ENCODE results near the gene SFSWAP. TPM values are rescaled to one million over a fixed set of nuclear protein-coding genes. Genes with fewer than 3 reads are reported as not detected.
"Not testable (repeated sequence)": the region's sequence is repeated elsewhere in the genome, so short reads cannot be mapped to it uniquely, and the experiment has no call there.

The SFSWAP gene
- total and polyA plus RNA-seq, 5 donors from 2014 or later, result 14.6 to 105 (median 18.3) TPM

GRCh38 chr12:131735153-131735456 is 24.2 kb downstream of the SFSWAP start:
- DNase-seq (no peak), ATAC-seq (ENCODE audit: low read depth in 2 of 2) (no peak)
- H3K9me3 Mint-ChIP-seq, result no peaks in the 10 kb centered on the region
- H3K36me3 ChIP-seq (ENCODE audit: control insufficient read depth, insufficient read depth, low read length), result peaks cover 71% of the 10 kb centered on the region
- H3K27ac Mint-ChIP-seq, result no peak overlapping the region
- no peaks in the 10 kb centered on the region for H3K9me3 ChIP-seq (ENCODE audit: control insufficient read depth in 2 of 2, low read length in 2 of 2)
- no peak overlapping the region for H3K27ac ChIP-seq (ENCODE audit: insufficient read depth, low read length, poor library complexity, severe bottlenecking)
- H3K4me1 Mint-ChIP-seq, result peaks cover 0 to 2% (median 0%) of the 10 kb centered on the region in 4 donors
- H3K27me3 ChIP-seq (ENCODE audit: control insufficient read depth, insufficient read depth, low read length), result no peaks in the 10 kb centered on the region
- H3K4me3 Mint-ChIP-seq, result peak overlapping the region in 1 of 4 donors; percentile 21
- H3K36me3 Mint-ChIP-seq, result peaks cover 32% of the 10 kb centered on the region
- no peaks in the 10 kb centered on the region for H3K4me1 ChIP-seq (ENCODE audit: control insufficient read depth, insufficient read depth, low read length, poor library complexity, severe bottlenecking)
- H3K27me3 Mint-ChIP-seq, result no peaks in the 10 kb centered on the region
- no peak overlapping the region for H3K4me3 ChIP-seq (ENCODE audit: low read depth, low read length)

GRCh38 chr12:131735476-131736445 is 24.9 kb downstream of the SFSWAP start:
- H3K4me1 Mint-ChIP-seq, result peaks cover 0 to 2% (median 0%) of the 10 kb centered on the region in 4 donors
- no peaks in the 10 kb centered on the region for H3K9me3 ChIP-seq (ENCODE audit: control insufficient read depth in 2 of 2, low read length in 2 of 2)
- H3K36me3 ChIP-seq (ENCODE audit: control insufficient read depth, insufficient read depth, low read length), result peaks cover 70% of the 10 kb centered on the region
- H3K4me1 ChIP-seq (ENCODE audit: control insufficient read depth, insufficient read depth, low read length, poor library complexity, severe bottlenecking), result no peaks in the 10 kb centered on the region
- H3K27me3 Mint-ChIP-seq, result no peaks in the 10 kb centered on the region
- no peak overlapping the region for H3K27ac ChIP-seq (ENCODE audit: insufficient read depth, low read length, poor library complexity, severe bottlenecking)
- DNase-seq (no peak), ATAC-seq (ENCODE audit: low read depth in 2 of 2) (no peak)
- no peak overlapping the region for H3K4me3 Mint-ChIP-seq
- no peak overlapping the region for H3K27ac Mint-ChIP-seq
- no peaks in the 10 kb centered on the region for H3K27me3 ChIP-seq (ENCODE audit: control insufficient read depth, insufficient read depth, low read length)
- H3K9me3 Mint-ChIP-seq, result no peaks in the 10 kb centered on the region
- no peak overlapping the region for H3K4me3 ChIP-seq (ENCODE audit: low read depth, low read length)
- H3K36me3 Mint-ChIP-seq, result peaks cover 36% of the 10 kb centered on the region

DNA sequence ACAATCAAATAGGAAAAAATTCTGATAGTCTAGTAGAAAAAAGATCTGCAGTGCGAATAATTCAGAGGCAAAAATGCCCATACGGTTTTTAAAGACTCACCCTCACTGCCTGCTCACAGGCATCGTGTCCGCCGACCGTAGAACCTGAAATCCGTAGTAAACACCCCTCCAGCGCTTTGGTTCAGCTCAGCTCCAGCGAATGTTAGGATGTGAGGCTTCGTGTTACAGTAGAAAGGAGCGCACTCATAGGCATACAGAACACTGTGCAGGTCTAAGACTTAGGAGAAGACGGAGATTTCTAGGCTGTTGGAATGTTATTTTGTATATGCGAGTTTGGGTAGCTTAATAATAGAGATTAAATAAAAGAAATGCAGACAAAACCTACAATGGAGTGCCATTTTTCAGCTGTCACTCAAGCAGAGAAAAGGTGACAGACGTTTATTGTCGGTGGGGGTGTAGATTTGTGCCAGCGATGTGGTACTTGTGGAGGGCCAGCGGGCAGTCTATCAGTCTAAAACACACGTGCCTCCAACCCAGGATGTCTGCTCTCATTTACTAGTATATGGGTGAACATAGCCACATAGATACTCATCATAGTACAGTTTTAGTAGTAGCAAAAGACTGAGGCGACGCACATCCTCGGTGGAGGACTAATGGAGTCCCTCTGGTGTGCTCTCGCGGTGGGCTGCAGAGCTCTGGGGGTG is 25.7 kb downstream of the SFSWAP start:
- H3K9me3 Mint-ChIP-seq, result no peaks in the 10 kb centered on the region

GRCh38 chr12:131737150-131737827 is 26.4 kb downstream of the SFSWAP start:
- Mint-ChIP-seq H3K9me3 (no peaks in the 10 kb centered on the region), H3K36me3 (peaks cover 34% of the 10 kb centered on the region), H3K27ac (no peak overlapping the region), H3K4me3 (no peak overlapping the region), H3K4me1 (peaks cover 0 to 6% (median 2%) of the 10 kb centered on the region in 4 donors), H3K27me3 (no peaks in the 10 kb centered on the region)
- no peak for ATAC-seq (ENCODE audit: low read depth in 2 of 2)
- Histone ChIP-seq H3K9me3 (ENCODE audit: control insufficient read depth in 2 of 2, low read length in 2 of 2) (no peaks in the 10 kb centered on the region), H3K27me3 (ENCODE audit: control insufficient read depth, insufficient read depth, low read length) (no peaks in the 10 kb centered on the region), H3K27ac (ENCODE audit: insufficient read depth, low read length, poor library complexity, severe bottlenecking) (no peak overlapping the region), H3K4me3 (ENCODE audit: low read depth, low read length) (no peak overlapping the region), H3K4me1 (ENCODE audit: control insufficient read depth, insufficient read depth, low read length, poor library complexity, severe bottlenecking) (no peaks in the 10 kb centered on the region), H3K36me3 (ENCODE audit: control insufficient read depth, insufficient read depth, low read length) (peaks cover 69% of the 10 kb centered on the region)
- DNase-seq, result no peak

More for the DNA sequence above, 25.7 kb downstream of the SFSWAP start:
- Mint-ChIP-seq H3K4me1 (peaks cover 0 to 2% (median 0%) of the 10 kb centered on the region in 4 donors), H3K27me3 (no peaks in the 10 kb centered on the region), H3K36me3 (peaks cover 28% of the 10 kb centered on the region), H3K27ac (no peak overlapping the region), H3K4me3 (no peak overlapping the region)
- ATAC-seq (ENCODE audit: low read depth in 2 of 2), result no peak
- H3K4me3 ChIP-seq (ENCODE audit: low read depth, low read length), result no peak overlapping the region
- H3K36me3 ChIP-seq (ENCODE audit: control insufficient read depth, insufficient read depth, low read length), result peaks cover 66% of the 10 kb centered on the region
- no peaks in the 10 kb centered on the region for H3K4me1 ChIP-seq (ENCODE audit: control insufficient read depth, insufficient read depth, low read length, poor library complexity, severe bottlenecking)
- no peaks in the 10 kb centered on the region for H3K9me3 ChIP-seq (ENCODE audit: control insufficient read depth in 2 of 2, low read length in 2 of 2)
- no peak overlapping the region for H3K27ac ChIP-seq (ENCODE audit: insufficient read depth, low read length, poor library complexity, severe bottlenecking)
- DNase-seq, result no peak
- H3K27me3 ChIP-seq (ENCODE audit: control insufficient read depth, insufficient read depth, low read length), result no peaks in the 10 kb centered on the region

GRCh38 chr12:131738196-131738595 is 27.3 kb downstream of the SFSWAP start:
- no peak overlapping the region for H3K4me3 ChIP-seq (ENCODE audit: low read depth, low read length)
- no peaks in the 10 kb centered on the region for H3K27me3 ChIP-seq (ENCODE audit: control insufficient read depth, insufficient read depth, low read length)
- Mint-ChIP-seq H3K27ac (no peak overlapping the region), H3K9me3 (peaks cover 0 to 5% (median 0%) of the 10 kb centered on the region in 7 donors), H3K36me3 (peaks cover 37% of the 10 kb centered on the region), H3K4me3 (no peak overlapping the region), H3K27me3 (no peaks in the 10 kb centered on the region), H3K4me1 (peaks cover 0 to 6% (median 2%) of the 10 kb centered on the region in 4 donors)
- DNase-seq, result no peak
- peaks cover 69% of the 10 kb centered on the region for H3K36me3 ChIP-seq (ENCODE audit: control insufficient read depth, insufficient read depth, low read length)
- ATAC-seq (ENCODE audit: low read depth in 2 of 2), result no peak
- H3K9me3 ChIP-seq (ENCODE audit: control insufficient read depth in 2 of 2, low read length in 2 of 2), result no peaks in the 10 kb centered on the region
- H3K4me1 ChIP-seq (ENCODE audit: control insufficient read depth, insufficient read depth, low read length, poor library complexity, severe bottlenecking), result no peaks in the 10 kb centered on the region
- H3K27ac ChIP-seq (ENCODE audit: insufficient read depth, low read length, poor library complexity, severe bottlenecking), result no peak overlapping the region

DNA sequence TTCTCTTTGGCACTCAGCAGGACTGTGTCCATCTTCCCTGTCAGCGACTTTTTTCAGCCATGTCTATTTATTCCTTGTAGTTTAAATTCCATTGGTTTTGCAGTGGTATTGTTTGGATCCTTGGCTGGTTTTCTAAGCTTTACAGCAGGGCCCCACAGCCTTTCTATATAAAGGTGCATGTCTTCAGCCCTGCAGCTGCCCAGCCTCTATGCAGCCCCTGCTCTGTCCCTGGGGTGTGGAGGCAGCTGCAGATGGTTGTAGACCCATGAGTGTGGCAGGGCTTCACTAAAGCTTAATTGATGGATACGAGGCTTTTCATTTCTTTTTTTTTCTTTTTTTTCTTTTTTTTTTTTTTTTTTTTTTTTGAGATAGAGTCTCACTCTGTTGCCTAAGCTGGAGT is 29.7 kb downstream of the SFSWAP start:
- Histone ChIP-seq H3K4me1 (ENCODE audit: control insufficient read depth, insufficient read depth, low read length, poor library complexity, severe bottlenecking) (no peaks in the 10 kb centered on the region), H3K27me3 (ENCODE audit: control insufficient read depth, insufficient read depth, low read length) (no peaks in the 10 kb centered on the region), H3K27ac (ENCODE audit: insufficient read depth, low read length, poor library complexity, severe bottlenecking) (no peak overlapping the region), H3K36me3 (ENCODE audit: control insufficient read depth, insufficient read depth, low read length) (peaks cover 66% of the 10 kb centered on the region), H3K4me3 (ENCODE audit: low read depth, low read length) (no peak overlapping the region), H3K9me3 (ENCODE audit: control insufficient read depth in 2 of 2, low read length in 2 of 2) (no peaks in the 10 kb centered on the region)
- ATAC-seq (ENCODE audit: low read depth in 2 of 2) (no peak), DNase-seq (no peak)
- Mint-ChIP-seq H3K4me1 (peaks cover 0 to 8% (median 4%) of the 10 kb centered on the region in 4 donors), H3K4me3 (no peak overlapping the region), H3K9me3 (peaks cover 0 to 5% (median 0%) of the 10 kb centered on the region in 7 donors), H3K27me3 (no peaks in the 10 kb centered on the region), H3K27ac (peak overlapping the region in 1 of 3 donors; percentile 60), H3K36me3 (peaks cover 46% of the 10 kb centered on the region)

DNA sequence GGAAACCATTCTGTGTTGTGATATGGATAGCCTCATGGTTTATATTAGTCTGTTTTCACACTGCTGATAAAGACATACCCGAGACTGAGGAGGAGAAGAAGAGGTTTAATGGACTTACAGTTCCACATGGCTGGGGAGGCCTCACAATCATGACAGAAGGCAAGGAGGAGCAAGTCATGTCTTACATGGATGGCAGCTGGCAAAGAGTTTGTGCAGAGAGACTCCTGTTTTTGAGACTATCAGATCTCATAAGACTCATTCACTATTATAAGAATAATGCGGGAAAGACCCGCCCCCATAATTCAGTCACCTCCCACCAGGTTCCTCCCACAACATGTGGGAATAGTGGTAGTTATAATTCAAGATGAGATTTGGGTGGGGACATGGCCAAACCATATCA is 31.9 kb downstream of the SFSWAP start:
- H3K4me1 Mint-ChIP-seq; H3K9me3 ChIP-seq (ENCODE audit: control insufficient read depth in 2 of 2, low read length in 2 of 2); H3K27ac ChIP-seq (ENCODE audit: insufficient read depth, low read length, poor library complexity, severe bottlenecking); DNase-seq; ATAC-seq (ENCODE audit: low read depth in 2 of 2); H3K27ac Mint-ChIP-seq; H3K27me3 ChIP-seq (ENCODE audit: control insufficient read depth, insufficient read depth, low read length); H3K4me1 ChIP-seq (ENCODE audit: control insufficient read depth, insufficient read depth, low read length, poor library complexity, severe bottlenecking); H3K27me3 Mint-ChIP-seq; H3K9me3 Mint-ChIP-seq; H3K4me3 ChIP-seq (ENCODE audit: low read depth, low read length): not testable (repeated sequence)
- H3K36me3 ChIP-seq (ENCODE audit: control insufficient read depth, insufficient read depth, low read length), result peaks cover 68% of the 10 kb centered on the region
- peak overlapping the region in 1 of 4 donors; percentile 18 for H3K4me3 Mint-ChIP-seq
- H3K36me3 Mint-ChIP-seq, result peaks cover 55% of the 10 kb centered on the region

All from CD4-positive, CD25-positive, alpha-beta regulatory T cell (primary cell).